Upper lobe of right lung (tissue), 1 donor: ENCODE results near the gene GNAZ. TPM values are rescaled to one million over a fixed set of nuclear protein-coding genes. Genes with fewer than 3 reads are reported as not detected.

ENCODE experiments used
- ATAC-seq: fragments of 200-7000 bp; cut with Tn5 transposase; one replicate; pipeline ENCODE4 v1.9.1; 2020; ENCODE audit warnings: mild to moderate bottlenecking, moderate library complexity
- DNase-seq: peaks from one replicate; pipeline ENCODE4 v3.0.0-alpha.2; 2020
- H3K27ac ChIP-seq: fragments of 200-600 bp; one replicate; pipeline ENCODE4 v1.8.0; 2022
- H3K27me3 ChIP-seq: fragments of 200-600 bp; one replicate; pipeline ENCODE4 v1.8.0; 2022; ENCODE audit warnings: mild to moderate bottlenecking
- H3K36me3 ChIP-seq: fragments of 200-600 bp; one replicate; pipeline ENCODE4 v1.8.0; 2022
- H3K4me1 ChIP-seq: fragments of 200-600 bp; one replicate; pipeline ENCODE4 v1.8.0; 2022
- H3K4me3 ChIP-seq: fragments of 200-600 bp; one replicate; pipeline ENCODE4 v1.8.0; 2022; ENCODE audit warnings: mild to moderate bottlenecking
- H3K9me3 ChIP-seq: fragments of 200-600 bp; one replicate; pipeline ENCODE4 v1.8.0; 2022
- intact Hi-C: fragments of 100-400 bp; cut with DNase I; formaldehyde crosslinking; loops from one replicate; pipeline ENCODE4 v1.11.0; 2022
- total RNA-seq: library from RNA; stranded (reverse); fragmentation: NEBNext Ultra II Directional; extraction: Animal tissue kit (Norgen Biotek cat#: 25700); gene quantifications from one replicate; pipeline ENCODE4 v1.2.1, GENCODE V29; 2021
- TF ChIP-seq, protein P1 (sequence below): fragments of 200-600 bp; IDR thresholded peaks from one replicate; pipeline ENCODE4 v1.8.0; 2022; ENCODE audit warnings: antibody characterized with exemption
- donor health status: DM: no; HTN: yes; CAD: no; lungs with severe emphysema.

GNAZ gene
- total RNA-seq, 1 donor from 2014 or later = 3.0 TPM

DNA sequence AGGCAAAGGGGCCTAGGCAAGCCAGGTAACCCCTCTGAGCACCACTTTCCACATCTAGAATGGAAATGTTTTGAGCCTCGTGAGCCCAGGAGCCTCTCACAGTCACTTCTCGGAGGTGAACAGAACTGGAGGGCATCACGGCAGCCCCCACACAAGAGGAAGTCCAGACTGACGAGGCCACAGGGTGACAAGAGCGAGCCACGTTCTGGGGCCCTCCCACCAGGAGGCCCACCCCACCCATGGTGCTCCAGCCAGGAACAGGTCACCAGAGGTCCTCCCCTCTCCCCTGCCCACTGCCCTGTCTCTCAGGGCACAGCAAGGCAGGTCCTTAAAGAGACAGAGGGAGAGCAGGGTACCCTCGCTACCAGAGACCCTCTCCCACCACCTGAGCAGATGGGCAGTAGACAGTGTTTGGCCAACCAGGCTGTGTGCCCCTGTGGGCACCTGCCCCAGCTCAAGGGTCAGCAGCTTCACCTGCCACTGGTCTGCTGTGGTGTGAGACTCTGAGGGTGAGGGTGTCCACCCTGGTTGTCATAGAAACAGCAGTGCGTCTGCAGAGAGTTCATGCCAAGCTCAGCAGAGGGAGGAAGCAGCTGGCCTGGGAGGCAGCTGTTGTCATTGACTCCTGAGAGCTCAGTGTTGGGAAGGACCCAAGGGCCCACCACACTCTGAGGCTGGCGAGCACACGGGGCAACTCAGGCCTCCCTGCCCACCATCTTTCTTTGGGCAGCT, 40.0 kb downstream of the GNAZ start:
- DNase-seq (no peak), ATAC-seq (no peak)
- intact Hi-C loops = no loop called here
- Histone ChIP-seq H3K27ac (no peak overlapping the region), H3K36me3 (no peaks in the 10 kb centered on the region), H3K9me3 (no peaks in the 10 kb centered on the region), H3K4me3 (no peak overlapping the region), H3K4me1 (no peaks in the 10 kb centered on the region), H3K27me3 (no peaks in the 10 kb centered on the region)
- TF ChIP-seq, protein P1, sequence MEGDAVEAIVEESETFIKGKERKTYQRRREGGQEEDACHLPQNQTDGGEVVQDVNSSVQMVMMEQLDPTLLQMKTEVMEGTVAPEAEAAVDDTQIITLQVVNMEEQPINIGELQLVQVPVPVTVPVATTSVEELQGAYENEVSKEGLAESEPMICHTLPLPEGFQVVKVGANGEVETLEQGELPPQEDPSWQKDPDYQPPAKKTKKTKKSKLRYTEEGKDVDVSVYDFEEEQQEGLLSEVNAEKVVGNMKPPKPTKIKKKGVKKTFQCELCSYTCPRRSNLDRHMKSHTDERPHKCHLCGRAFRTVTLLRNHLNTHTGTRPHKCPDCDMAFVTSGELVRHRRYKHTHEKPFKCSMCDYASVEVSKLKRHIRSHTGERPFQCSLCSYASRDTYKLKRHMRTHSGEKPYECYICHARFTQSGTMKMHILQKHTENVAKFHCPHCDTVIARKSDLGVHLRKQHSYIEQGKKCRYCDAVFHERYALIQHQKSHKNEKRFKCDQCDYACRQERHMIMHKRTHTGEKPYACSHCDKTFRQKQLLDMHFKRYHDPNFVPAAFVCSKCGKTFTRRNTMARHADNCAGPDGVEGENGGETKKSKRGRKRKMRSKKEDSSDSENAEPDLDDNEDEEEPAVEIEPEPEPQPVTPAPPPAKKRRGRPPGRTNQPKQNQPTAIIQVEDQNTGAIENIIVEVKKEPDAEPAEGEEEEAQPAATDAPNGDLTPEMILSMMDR = no peak

DNA sequence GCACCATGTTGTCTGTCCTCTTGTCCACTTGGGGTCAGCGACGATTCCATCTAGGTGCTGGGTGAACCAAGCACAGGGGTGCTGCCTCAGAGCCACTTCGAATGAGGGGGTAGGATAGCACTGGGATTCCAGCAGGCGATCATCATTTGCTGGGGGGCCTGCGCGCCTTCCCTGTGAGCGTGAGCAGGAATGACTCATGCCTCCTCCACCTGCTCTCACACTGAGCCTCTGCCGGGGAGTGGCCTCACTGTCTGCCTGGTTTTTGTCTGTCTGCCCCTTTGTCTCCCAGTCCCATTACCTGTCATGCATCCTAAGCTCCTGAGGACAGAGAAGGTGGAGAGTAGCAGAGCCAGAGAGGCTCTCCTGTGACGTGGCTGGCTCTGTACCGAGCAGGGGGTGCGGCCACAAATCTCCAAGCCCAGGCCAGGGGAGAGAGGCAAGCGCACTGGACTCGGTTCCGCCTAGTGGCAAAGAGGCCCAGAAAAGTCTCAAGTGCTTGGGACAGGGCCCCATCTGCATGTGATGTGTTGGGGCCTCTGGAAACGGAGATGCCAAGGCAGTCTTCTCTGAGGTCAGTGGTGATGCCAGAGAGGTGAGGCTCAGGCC, 40.7 kb downstream of the GNAZ start:
- Histone ChIP-seq H3K9me3 (no peaks in the 10 kb centered on the region), H3K27me3 (no peaks in the 10 kb centered on the region), H3K27ac (no peak overlapping the region), H3K36me3 (no peaks in the 10 kb centered on the region), H3K4me1 (no peaks in the 10 kb centered on the region), H3K4me3 (no peak overlapping the region)
- intact Hi-C loops = no loop called here
- no peak for ATAC-seq
- no peak for DNase-seq
- TF ChIP-seq, protein P1 = no peak

DNA sequence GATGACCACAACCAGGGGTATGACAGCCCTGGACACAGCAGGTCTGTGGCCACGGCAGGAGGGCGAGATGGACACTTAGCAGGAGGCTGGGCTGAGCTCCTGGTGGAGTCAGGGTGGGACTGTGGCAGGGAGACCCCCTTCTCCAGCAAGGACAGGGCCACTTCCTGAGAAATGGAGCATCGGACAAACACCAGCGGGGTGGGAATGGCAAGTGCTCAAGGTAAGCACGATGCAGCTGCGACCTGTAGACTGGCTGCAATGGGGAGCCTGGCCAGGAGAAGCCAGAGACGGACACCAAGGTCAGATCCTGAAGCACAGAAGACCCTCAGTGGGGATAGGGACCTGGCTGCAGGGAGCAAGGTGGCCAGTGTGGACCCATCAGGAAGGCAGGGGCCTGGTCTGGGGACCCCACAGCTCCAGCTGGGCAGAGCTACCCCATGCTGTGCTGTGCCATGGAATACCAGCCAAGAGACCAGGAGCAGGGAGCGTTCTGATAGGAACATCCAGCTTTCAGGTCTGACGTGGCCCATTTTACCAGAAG, 42.2 kb downstream of the GNAZ start:
- no peak overlapping the region for H3K27ac ChIP-seq
- intact Hi-C loops = no loop called here
- H3K27me3 ChIP-seq = no peaks in the 10 kb centered on the region
- H3K4me1 ChIP-seq = no peaks in the 10 kb centered on the region
- DNase-seq = no peak
- H3K4me3 ChIP-seq = no peak overlapping the region
- no peak for ATAC-seq
- no peaks in the 10 kb centered on the region for H3K36me3 ChIP-seq
- TF ChIP-seq, protein P1 = no peak
- H3K9me3 ChIP-seq = no peaks in the 10 kb centered on the region

DNA sequence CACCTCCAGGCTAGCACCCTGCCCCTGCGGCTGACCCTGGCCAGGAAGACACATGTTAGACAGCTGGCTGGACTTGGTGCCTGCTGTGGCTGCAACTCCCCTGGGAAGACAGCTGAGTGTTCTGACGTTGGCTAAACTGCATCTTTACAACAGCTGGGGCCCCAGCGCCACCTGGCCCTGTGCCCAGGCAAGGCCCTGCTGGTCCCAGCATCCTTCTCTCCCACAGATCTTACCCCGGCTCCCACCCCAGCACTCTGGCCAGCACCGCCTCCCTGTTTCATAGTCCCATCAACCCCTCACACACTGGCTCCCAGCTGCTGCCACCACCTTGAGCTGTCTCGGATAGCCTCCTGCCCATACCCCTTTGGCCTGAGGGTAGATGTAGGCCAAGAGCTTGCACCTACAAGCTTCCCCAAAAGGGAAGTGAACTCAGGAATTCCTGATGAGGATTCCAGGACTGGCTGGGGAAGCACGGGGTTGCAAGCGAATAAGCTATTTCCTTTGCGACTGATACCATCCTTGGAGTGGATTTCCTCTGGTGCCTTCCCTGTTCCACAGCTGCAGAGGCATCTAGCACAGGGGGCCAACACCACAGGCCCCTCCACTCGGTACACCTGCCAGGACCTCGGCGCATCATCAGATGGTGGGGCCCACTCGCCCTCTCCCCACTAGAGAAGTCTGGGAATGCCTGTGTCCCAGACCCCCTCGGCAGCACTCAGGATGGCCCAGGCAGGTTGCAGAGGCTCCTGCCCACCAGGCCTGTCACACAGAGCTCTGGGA, 42.9 kb downstream of the GNAZ start:
- Histone ChIP-seq H3K36me3 (no peaks in the 10 kb centered on the region), H3K27me3 (no peaks in the 10 kb centered on the region), H3K9me3 (no peaks in the 10 kb centered on the region), H3K4me3 (no peak overlapping the region), H3K4me1 (no peaks in the 10 kb centered on the region), H3K27ac (no peak overlapping the region)
- ATAC-seq (no peak), DNase-seq (no peak)
- intact Hi-C loops = no loop called here
- TF ChIP-seq, protein P1 = no peak

DNA sequence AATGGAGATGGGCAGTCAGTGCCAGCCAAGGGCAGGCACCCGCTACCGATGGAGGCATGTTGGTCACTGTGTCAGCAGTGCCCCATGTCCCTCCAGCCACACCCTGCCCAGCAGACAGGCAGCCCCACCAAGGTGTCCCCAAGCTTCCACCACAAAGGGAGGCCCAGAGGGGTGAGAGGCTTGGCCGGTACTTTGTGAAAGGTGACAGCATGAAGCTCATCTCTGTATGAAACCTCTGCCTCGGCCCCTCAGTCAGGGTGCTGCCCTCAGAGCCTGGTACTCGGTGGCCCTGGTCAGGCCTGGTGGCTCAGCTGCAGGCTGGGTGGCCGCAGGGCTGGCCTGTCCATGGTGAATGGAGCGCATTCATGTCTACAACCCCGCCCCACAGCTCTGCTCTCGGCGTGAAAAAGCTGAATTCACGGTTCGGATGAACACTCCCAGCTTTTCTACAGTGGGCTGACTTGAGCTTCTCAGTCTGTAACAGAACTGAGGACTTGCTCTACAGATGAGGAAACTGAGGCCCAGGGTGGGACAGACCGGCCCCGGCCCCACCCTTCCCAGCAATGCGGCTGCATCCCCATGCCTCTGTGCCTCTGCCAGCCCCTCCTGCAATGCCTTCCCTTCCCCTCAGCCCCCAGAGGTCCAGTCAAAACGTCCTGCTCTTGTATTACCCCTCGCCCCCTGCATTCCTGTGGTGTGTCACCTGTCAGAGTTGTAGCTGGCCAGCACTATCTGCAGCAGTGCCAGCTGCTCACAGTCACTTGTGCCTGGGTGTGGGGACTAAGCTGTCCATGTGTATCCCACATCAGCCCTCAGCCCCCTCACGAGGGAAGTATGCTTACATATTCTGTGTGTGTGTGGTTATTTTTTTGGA, 43.8 kb downstream of the GNAZ start:
- Histone ChIP-seq H3K36me3 (no peaks in the 10 kb centered on the region), H3K27ac (no peak overlapping the region), H3K4me1 (no peaks in the 10 kb centered on the region), H3K9me3 (no peaks in the 10 kb centered on the region), H3K4me3 (no peak overlapping the region), H3K27me3 (no peaks in the 10 kb centered on the region)
- TF ChIP-seq, protein P1 = no peak
- intact Hi-C loops = no loop called here
- DNase-seq (no peak), ATAC-seq (no peak)
